ENCODE measurements around the gene CRMP1. TPM values are rescaled to one million over a fixed set of nuclear protein-coding genes. Genes with fewer than 3 reads are reported as not detected.

CRMP1 gene
- total RNA-seq (2022), result not detected in 2 replicates
- Bru-seq, nascent RNA, result not detected
- BruChase-seq, experiment 1, labeled RNA remaining after a 6-hour chase, result not detected
- BruChase-seq, experiment 2, labeled RNA remaining after a 2-hour chase, result percentile 4 among the genes with signal in this experiment
- long read RNA-seq, partial matches to known transcripts, result 0 of 5 reads
- long read RNA-seq, other reads (novel, unspliced or antisense), result 5 of 5 reads

DNA sequence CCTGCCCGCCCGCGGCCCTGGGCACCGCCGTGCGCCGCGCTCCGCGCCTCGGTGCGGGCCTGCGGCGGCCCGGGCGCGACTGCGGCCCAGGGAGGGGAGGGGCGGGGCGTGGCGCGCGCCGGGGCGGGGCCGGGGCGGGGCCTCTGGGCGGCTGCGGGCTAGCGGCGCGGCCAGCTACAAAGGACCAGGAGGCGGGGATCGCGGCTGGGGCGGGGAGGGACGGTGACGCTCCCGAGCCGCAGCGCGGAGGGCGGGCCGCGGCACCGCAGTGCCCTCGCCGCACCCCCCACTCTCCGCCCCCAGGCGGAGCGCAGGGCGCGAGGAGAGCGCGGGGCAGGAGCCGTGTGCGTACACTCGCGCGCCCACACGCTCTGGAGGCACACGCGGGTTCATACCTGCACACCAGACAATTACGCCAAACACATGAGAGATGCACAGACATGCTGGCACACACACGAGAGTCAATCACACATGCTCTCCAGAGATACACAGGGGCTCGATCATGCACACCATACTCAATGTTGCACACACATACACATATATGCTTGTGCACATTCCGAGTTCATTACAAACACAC is at the start of gene CRMP1:
Gene CRMP1, minus strand, starts transcription at position 83 of the 577 bp plus-strand sequence. CDS start 117 bp downstream, outside the sequence.
- no peak within 1 kb of the TSS for H3K27ac Mint-ChIP-seq (ENCODE audit: low read depth, unreplicated experiment)
- no peak within 1 kb of the TSS for H3K4me3 Mint-ChIP-seq (ENCODE audit: unreplicated experiment)
- no peaks in the 10 kb centered on the region for H3K4me1 Mint-ChIP-seq (ENCODE audit: insufficient read depth, unreplicated experiment)
- no peak for DNase-seq (ENCODE audit: unreplicated experiment)
- POLR2A ChIA-PET, result no interaction called here
- no peaks in the 10 kb centered on the region for H3K27me3 Mint-ChIP-seq (ENCODE audit: insufficient read depth, unreplicated experiment)
- TF ChIP-seq, protein P1, sequence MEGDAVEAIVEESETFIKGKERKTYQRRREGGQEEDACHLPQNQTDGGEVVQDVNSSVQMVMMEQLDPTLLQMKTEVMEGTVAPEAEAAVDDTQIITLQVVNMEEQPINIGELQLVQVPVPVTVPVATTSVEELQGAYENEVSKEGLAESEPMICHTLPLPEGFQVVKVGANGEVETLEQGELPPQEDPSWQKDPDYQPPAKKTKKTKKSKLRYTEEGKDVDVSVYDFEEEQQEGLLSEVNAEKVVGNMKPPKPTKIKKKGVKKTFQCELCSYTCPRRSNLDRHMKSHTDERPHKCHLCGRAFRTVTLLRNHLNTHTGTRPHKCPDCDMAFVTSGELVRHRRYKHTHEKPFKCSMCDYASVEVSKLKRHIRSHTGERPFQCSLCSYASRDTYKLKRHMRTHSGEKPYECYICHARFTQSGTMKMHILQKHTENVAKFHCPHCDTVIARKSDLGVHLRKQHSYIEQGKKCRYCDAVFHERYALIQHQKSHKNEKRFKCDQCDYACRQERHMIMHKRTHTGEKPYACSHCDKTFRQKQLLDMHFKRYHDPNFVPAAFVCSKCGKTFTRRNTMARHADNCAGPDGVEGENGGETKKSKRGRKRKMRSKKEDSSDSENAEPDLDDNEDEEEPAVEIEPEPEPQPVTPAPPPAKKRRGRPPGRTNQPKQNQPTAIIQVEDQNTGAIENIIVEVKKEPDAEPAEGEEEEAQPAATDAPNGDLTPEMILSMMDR (IDR thresholded peaks at IDR 0.05; ENCODE audit: unreplicated experiment), result no peak
- peaks cover 4% of the 10 kb centered on the region for H3K36me3 Mint-ChIP-seq (ENCODE audit: insufficient read depth, unreplicated experiment)
- H3K9me3 Mint-ChIP-seq (ENCODE audit: unreplicated experiment), result peaks cover 13% of the 10 kb centered on the region
- CTCF ChIA-PET, result no interaction called here
- no TSS peak for BruUV-seq (replicated peaks)
- intact Hi-C loops (cut with micrococcal nuclease), result no loop called here

DNA sequence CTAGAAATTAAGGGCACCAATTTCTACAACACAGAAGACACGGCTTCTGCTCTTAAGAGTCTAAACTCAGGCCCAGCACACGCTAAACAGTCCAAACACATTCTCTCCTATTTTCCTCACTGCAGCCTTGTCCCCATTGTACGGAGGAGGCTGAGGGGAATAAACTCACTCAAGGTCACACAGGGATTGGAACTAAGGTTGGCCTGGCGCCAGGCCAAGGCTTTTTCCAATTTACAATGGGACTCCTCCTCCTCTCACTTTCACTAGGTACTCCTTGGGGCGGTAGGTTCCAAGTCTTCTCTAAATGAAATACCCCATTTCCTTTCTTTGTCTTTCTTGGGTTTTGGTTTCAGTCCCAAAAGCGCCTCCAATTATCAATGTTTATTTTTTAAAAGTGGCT is 48.7 kb upstream of the CRMP1 start:
- H3K4me3 Mint-ChIP-seq (ENCODE audit: unreplicated experiment), result no peak overlapping the region
- POLR2A ChIA-PET, result no interaction called here
- no TSS peak for BruUV-seq (replicated peaks)
- no peak for DNase-seq (ENCODE audit: unreplicated experiment)
- CTCF ChIA-PET, result no interaction called here
- no peaks in the 10 kb centered on the region for H3K4me1 Mint-ChIP-seq (ENCODE audit: insufficient read depth, unreplicated experiment)
- no peaks in the 10 kb centered on the region for H3K36me3 Mint-ChIP-seq (ENCODE audit: insufficient read depth, unreplicated experiment)
- H3K27ac Mint-ChIP-seq (ENCODE audit: low read depth, unreplicated experiment), result no peak overlapping the region
- peaks cover 15% of the 10 kb centered on the region for H3K9me3 Mint-ChIP-seq (ENCODE audit: unreplicated experiment)
- no peaks in the 10 kb centered on the region for H3K27me3 Mint-ChIP-seq (ENCODE audit: insufficient read depth, unreplicated experiment)
- intact Hi-C loops (cut with micrococcal nuclease), result no loop called here
- TF ChIP-seq, protein P1 (IDR thresholded peaks at IDR 0.05; ENCODE audit: unreplicated experiment), result no peak

DNA sequence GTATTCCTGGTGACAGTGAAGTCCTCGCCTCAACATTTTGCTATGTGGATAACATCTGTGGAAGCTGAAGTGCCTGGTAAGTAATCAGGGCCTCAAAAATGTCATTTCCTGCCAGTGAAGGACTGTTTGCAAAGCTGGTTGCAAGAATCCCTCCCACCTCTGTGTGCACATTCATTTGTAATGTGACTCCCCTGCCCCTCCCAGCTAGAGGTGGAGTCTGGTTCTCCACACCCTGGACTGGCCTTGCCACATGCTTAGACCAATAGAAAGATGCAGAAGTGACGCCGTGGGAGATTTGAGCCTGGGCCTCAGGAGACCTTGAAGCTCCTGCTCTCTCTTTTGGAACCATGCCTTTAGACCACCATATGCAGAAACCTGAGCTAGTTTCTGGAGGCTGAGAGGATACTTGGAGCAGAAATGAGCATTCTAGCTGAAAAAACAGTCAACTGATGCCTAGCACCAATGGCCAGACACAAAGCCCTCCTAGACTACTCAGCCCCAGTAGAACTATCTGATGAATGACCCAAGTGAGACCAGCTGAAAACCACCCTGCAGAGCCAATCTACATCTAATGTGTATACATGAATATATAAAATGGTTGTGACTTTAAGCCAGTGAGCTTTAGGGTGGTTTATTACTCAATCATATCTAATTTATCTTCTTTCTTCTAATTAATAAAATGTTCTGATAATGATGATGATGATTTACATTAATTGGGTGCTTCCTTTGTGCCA is 47.8 kb upstream of the CRMP1 start:
- ChIA-PET CTCF (no interaction called here), POLR2A (no interaction called here)
- intact Hi-C loops (cut with micrococcal nuclease), result no loop called here
- TF ChIP-seq, protein P1 (IDR thresholded peaks at IDR 0.05; ENCODE audit: unreplicated experiment), result no peak
- BruUV-seq (replicated peaks), result no TSS peak
- H3K27me3 Mint-ChIP-seq (ENCODE audit: insufficient read depth, unreplicated experiment), result no peaks in the 10 kb centered on the region
- no peak overlapping the region for H3K4me3 Mint-ChIP-seq (ENCODE audit: unreplicated experiment)
- DNase-seq (ENCODE audit: unreplicated experiment), result peak; percentile 62
- no peak overlapping the region for H3K27ac Mint-ChIP-seq (ENCODE audit: low read depth, unreplicated experiment)
- H3K9me3 Mint-ChIP-seq (ENCODE audit: unreplicated experiment), result peaks cover 17% of the 10 kb centered on the region
- H3K4me1 Mint-ChIP-seq (ENCODE audit: insufficient read depth, unreplicated experiment), result no peaks in the 10 kb centered on the region
- no peaks in the 10 kb centered on the region for H3K36me3 Mint-ChIP-seq (ENCODE audit: insufficient read depth, unreplicated experiment)

DNA sequence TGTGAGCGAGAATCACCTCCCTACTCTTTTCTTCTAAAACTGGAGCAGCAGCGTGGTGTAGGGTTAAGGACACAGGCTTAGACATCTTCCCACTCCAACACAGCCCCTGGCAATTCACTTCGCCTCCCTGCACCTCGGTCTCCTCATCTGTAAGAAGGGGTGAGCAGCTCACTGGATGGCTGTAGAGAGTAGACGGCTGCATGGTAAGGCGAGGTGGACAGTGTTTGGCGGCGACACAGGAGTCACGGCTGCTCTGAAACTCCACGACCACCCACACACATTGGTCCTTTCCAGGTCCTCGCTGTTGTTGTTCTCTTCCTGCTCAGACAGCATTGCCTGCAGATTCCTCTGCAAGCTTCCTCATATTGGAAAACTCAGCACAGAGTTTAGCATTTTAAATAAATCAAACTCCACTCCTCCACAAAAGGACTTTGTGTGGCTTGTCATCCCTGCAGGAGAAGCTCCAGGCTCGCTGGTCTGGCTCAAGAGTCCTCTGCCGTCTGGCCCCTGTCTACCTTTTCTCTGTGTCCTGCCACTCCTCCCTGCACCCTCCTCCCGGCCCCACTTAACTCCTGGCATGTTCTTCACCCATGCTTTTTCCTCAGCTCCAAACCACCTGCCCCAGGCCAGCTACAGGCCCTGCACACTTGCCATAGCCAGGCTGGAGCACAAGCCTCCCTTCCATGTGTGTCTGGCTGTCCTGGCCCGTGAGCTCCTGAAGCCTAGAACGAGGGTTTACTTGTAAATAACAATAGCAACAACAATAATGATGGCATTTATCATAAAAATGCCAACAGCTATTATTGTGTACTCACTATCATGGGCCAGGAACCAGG is 41.3 kb upstream of the CRMP1 start:
- intact Hi-C loops (cut with micrococcal nuclease), result no loop called here
- no peak for DNase-seq (ENCODE audit: unreplicated experiment)
- ChIA-PET CTCF (interaction anchor here (0.6 to 1.4 kb wide), 4 partner anchors 14 to 1675 kb away, joined by 4 read pairs; no protein-coding TSS in a partner anchor), POLR2A (no interaction called here)
- BruUV-seq (replicated peaks), result no TSS peak
- Mint-ChIP-seq H3K27me3 (ENCODE audit: insufficient read depth, unreplicated experiment) (no peaks in the 10 kb centered on the region), H3K36me3 (ENCODE audit: insufficient read depth, unreplicated experiment) (no peaks in the 10 kb centered on the region), H3K27ac (ENCODE audit: low read depth, unreplicated experiment) (no peak overlapping the region), H3K4me1 (ENCODE audit: insufficient read depth, unreplicated experiment) (no peaks in the 10 kb centered on the region), H3K9me3 (ENCODE audit: unreplicated experiment) (peaks cover 23% of the 10 kb centered on the region), H3K4me3 (ENCODE audit: unreplicated experiment) (no peak overlapping the region)
- TF ChIP-seq, protein P1 (IDR thresholded peaks at IDR 0.05; ENCODE audit: unreplicated experiment), result no peak

All from MCF 10A (cell line).